IgD-negative memory B cell (primary cell): ENCODE measurements around the gene ZBTB7C. TPM values are rescaled to one million over a fixed set of nuclear protein-coding genes. Genes with fewer than 3 reads are reported as not detected.

Experiments
- H3K27ac Mint-ChIP-seq, 3 donors: one replicate each; pipeline ENCODE4 v1.8.0; 2020 to 2022; ENCODE audit warnings: mild to moderate bottlenecking in 3 of 3, mixed read lengths in 3 of 3, moderate library complexity in 1 of 3
- H3K27me3 Mint-ChIP-seq: one replicate; pipeline ENCODE4 v1.8.0; 2021; ENCODE audit warnings: mixed read lengths
- H3K36me3 Mint-ChIP-seq: one replicate; pipeline ENCODE4 v1.8.0; 2020; ENCODE audit warnings: mild to moderate bottlenecking, mixed read lengths
- H3K4me1 Mint-ChIP-seq, 3 donors: one replicate each; pipeline ENCODE4 v1.8.0; 2020 to 2022; ENCODE audit warnings: mixed read lengths in 3 of 3, mild to moderate bottlenecking in 1 of 3
- H3K4me3 Mint-ChIP-seq, 4 donors: one replicate each; pipeline ENCODE4 v1.8.0; 2020 to 2022; ENCODE audit warnings: mild to moderate bottlenecking in 4 of 4, mixed read lengths in 4 of 4, moderate library complexity in 3 of 4
- H3K9me3 Mint-ChIP-seq, 3 donors: one replicate each; pipeline ENCODE4 v1.8.0; 2020 to 2021; ENCODE audit warnings: mixed read lengths in 3 of 3, mild to moderate bottlenecking in 1 of 3
- polyA plus RNA-seq: library from polyadenylated mRNA; unstranded; fragments of 300-500 nt; fragmentation: Illumina TruSeq; gene quantifications from one replicate; pipeline ENCODE4 v1.2.3, GENCODE V29; 2021

ZBTB7C gene
- polyA plus RNA-seq, 1 donor from 2014 or later: not detected

DNA sequence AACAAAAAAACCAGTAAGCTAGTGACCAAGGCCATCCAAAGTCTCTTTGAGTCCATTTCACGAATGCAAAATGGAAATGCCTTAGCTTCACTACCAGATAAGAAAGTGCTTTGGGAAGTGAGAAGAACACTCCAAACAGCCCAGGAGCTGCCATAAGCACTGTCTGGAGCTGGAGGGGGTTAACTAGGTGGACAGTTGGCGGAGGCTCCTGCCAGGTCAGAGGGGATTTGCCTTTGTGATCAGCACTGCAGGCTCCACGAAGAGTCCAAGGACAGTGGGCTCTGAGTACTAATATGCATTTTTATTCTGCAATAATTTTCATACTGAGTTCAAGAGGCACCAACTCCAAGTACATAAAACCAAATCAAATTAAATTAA lies 245.5 kb downstream of the ZBTB7C start:
- H3K27me3 Mint-ChIP-seq: peaks cover 13% of the 10 kb centered on the region
- no peak overlapping the region for H3K27ac Mint-ChIP-seq
- H3K36me3 Mint-ChIP-seq: no peaks in the 10 kb centered on the region
- H3K9me3 Mint-ChIP-seq: no peaks in the 10 kb centered on the region
- peaks cover 0 to 6% (median 1%) of the 10 kb centered on the region in 3 donors for H3K4me1 Mint-ChIP-seq
- H3K4me3 Mint-ChIP-seq: no peak overlapping the region

GRCh38 chr18:48162956-48163737 lies 246.0 kb downstream of the ZBTB7C start:
- no peaks in the 10 kb centered on the region for H3K9me3 Mint-ChIP-seq
- H3K27ac Mint-ChIP-seq: peak overlapping the region in 1 of 3 donors; percentile 80
- peak overlapping the region in 1 of 4 donors; percentile 9 for H3K4me3 Mint-ChIP-seq

GRCh38 chr18:48161911-48162698 lies 247.1 kb downstream of the ZBTB7C start:
- Mint-ChIP-seq H3K4me1 (peaks cover 0 to 4% (median 1%) of the 10 kb centered on the region in 3 donors), H3K36me3 (no peaks in the 10 kb centered on the region), H3K27me3 (peaks cover 10% of the 10 kb centered on the region), H3K9me3 (no peaks in the 10 kb centered on the region), H3K27ac (peak overlapping the region in 1 of 3 donors; percentile 80), H3K4me3 (peak overlapping the region; percentile 72 to 89 (median 81))

More at GRCh38 chr18:48162956-48163737, 246.0 kb downstream of the ZBTB7C start:
- Mint-ChIP-seq H3K36me3 (no peaks in the 10 kb centered on the region), H3K4me1 (peaks cover 0 to 6% (median 1%) of the 10 kb centered on the region in 3 donors), H3K27me3 (peaks cover 13% of the 10 kb centered on the region)

- Mint-ChIP-seq H3K27ac (no peak overlapping the region), H3K36me3 (no peaks in the 10 kb centered on the region), H3K27me3 (peaks cover 9% of the 10 kb centered on the region), H3K4me1 (peaks cover 0 to 3% (median 1%) of the 10 kb centered on the region in 3 donors), H3K4me3 (peak overlapping the region in 3 of 4 donors; percentile 15 to 82 (median 72)), H3K9me3 (no peaks in the 10 kb centered on the region)
These were observed 247.8 kb downstream of the ZBTB7C start for GRCh38 chr18:48161191-48161910.

- Mint-ChIP-seq H3K4me1 (peaks cover 0 to 3% (median 1%) of the 10 kb centered on the region in 3 donors), H3K4me3 (peak overlapping the region in 1 of 4 donors; percentile 82), H3K36me3 (peaks cover 2% of the 10 kb centered on the region), H3K9me3 (no peaks in the 10 kb centered on the region), H3K27ac (no peak overlapping the region), H3K27me3 (peaks cover 9% of the 10 kb centered on the region)
These were observed 248.6 kb downstream of the ZBTB7C start for GRCh38 chr18:48160622-48161021.

GRCh38 chr18:48159816-48160215 lies 249.4 kb downstream of the ZBTB7C start:
- H3K9me3 Mint-ChIP-seq: no peaks in the 10 kb centered on the region
- peaks cover 9% of the 10 kb centered on the region for H3K27me3 Mint-ChIP-seq
- no peak overlapping the region for H3K4me3 Mint-ChIP-seq
- H3K4me1 Mint-ChIP-seq: peaks cover 0 to 3% (median 1%) of the 10 kb centered on the region in 3 donors
- peaks cover 2% of the 10 kb centered on the region for H3K36me3 Mint-ChIP-seq
- no peak overlapping the region for H3K27ac Mint-ChIP-seq

DNA sequence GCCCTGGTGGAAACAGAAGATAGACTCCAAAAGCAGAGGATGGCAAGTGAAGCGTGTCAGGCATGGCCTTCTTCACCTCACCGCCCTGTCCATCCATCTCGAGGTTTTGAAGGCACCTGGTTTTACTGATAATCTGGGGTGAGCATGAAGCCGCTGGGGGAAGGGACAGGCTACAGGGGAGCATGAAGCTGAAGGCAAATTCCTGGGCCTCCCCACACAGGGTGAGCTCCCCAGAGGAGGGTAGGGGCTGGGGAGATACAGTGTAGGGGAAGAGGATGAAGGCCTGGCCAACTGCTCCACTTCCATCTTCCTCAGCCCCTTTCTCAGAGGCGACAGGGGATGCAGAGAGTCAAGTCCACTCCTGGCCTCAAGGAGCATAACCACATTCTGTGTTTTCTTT lies 250.5 kb downstream of the ZBTB7C start:
- peaks cover 15% of the 10 kb centered on the region for H3K27me3 Mint-ChIP-seq

GRCh38 chr18:48157956-48158355 lies 251.2 kb downstream of the ZBTB7C start:
- H3K27ac Mint-ChIP-seq: no peak overlapping the region
- peaks cover 0 to 3% (median 1%) of the 10 kb centered on the region in 3 donors for H3K4me1 Mint-ChIP-seq
- no peaks in the 10 kb centered on the region for H3K9me3 Mint-ChIP-seq
- H3K27me3 Mint-ChIP-seq: peaks cover 15% of the 10 kb centered on the region
- peak overlapping the region in 1 of 4 donors; percentile 37 for H3K4me3 Mint-ChIP-seq
- H3K36me3 Mint-ChIP-seq: peaks cover 2% of the 10 kb centered on the region

More for the DNA sequence above, 250.5 kb downstream of the ZBTB7C start:
- Mint-ChIP-seq H3K4me1 (peaks cover 0 to 3% (median 1%) of the 10 kb centered on the region in 3 donors), H3K36me3 (peaks cover 2% of the 10 kb centered on the region), H3K4me3 (no peak overlapping the region), H3K9me3 (no peaks in the 10 kb centered on the region), H3K27ac (no peak overlapping the region)

DNA sequence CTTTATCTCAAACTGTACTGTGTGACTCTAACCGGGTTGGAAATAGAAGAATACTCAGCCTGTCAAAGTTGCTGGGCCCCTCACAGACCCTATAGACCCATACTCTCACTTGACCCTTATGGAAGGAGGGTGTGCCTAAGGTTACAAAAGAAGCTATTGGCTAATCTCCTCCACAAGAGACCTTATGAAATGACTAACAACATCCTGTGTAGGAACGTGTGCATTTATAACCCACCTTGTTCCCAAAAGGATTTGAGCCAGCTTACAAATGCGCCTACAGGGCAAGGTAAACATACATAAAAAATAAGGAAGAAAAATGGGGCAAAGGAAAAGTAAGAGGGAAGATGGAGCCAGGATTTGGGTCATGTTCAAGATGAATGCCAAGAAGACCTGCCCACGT lies 253.3 kb downstream of the ZBTB7C start:
- Mint-ChIP-seq H3K27ac (no peak overlapping the region), H3K4me3 (no peak overlapping the region), H3K4me1 (no peaks in the 10 kb centered on the region), H3K36me3 (peaks cover 2% of the 10 kb centered on the region), H3K9me3 (no peaks in the 10 kb centered on the region), H3K27me3 (peaks cover 15% of the 10 kb centered on the region)

- no peaks in the 10 kb centered on the region for H3K9me3 Mint-ChIP-seq
- peaks cover 2% of the 10 kb centered on the region for H3K36me3 Mint-ChIP-seq
- no peak overlapping the region for H3K27ac Mint-ChIP-seq
- H3K27me3 Mint-ChIP-seq: peaks cover 8% of the 10 kb centered on the region
- H3K4me1 Mint-ChIP-seq: no peaks in the 10 kb centered on the region
- no peak overlapping the region for H3K4me3 Mint-ChIP-seq
These were observed 254.4 kb downstream of the ZBTB7C start for GRCh38 chr18:48154828-48155227.

DNA sequence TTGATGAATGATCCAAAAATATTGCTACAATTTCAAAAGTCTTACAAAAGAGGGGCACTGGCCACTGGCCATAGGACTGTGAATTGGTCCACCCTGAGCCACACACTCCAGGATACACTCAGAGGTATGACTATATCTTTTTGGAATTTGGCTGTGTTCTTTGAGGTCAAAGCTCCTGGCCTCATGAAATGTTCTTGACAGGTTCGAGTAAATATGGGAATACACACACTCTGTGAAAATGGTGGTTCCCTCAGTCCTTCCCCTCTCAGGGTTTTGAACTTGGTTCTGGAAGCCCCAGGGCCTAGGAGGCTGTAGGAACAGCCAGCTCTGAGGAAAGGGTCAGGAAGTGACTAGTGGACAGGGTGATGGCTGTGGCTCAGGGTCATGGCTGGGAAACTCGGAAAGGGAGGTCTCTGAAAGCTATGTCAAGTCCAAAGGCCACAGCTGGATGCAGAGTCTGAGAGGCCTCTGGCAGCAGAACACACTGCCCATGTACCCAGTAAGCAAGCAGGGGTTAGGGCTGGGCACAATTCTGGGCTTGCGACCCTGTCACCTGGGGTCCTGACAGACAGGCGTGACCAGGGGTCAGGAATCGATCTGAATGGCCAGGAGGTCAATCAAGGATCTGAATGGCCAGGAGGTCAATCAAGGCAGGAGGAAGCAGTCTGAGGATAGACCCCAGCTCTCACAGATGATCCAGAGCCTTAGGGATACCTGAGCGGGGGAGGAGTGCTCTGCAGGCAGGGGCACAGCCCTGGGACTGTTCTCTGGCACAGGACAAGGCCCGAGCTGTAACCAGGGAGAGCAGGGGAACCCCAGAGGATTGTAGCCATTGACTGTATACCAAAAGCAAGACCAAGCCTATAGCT lies 255.3 kb downstream of the ZBTB7C start:
- Mint-ChIP-seq H3K36me3 (peaks cover 2% of the 10 kb centered on the region), H3K4me1 (no peaks in the 10 kb centered on the region), H3K27me3 (peaks cover 8% of the 10 kb centered on the region), H3K9me3 (no peaks in the 10 kb centered on the region), H3K4me3 (no peak overlapping the region), H3K27ac (no peak overlapping the region)

DNA sequence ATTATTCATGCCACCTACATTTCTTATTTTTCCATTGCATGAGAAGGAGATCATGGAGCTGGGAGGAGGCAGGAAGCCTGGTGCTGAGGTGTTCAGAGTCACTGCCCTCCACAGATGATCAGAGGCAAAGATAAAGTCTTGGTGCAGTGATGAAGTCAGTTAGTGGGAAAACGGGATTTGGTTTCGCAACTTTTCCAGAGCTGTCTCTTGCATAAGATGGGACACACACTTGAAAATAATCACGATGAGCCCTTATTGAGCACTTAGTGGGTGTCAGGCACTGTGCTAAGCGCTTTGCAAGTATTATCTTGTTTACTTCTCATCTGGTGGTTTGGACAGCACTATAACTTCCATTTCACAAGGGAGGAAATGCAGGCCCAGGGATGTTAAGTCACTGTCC lies 256.6 kb downstream of the ZBTB7C start:
- Mint-ChIP-seq H3K36me3 (peaks cover 2% of the 10 kb centered on the region), H3K27ac (no peak overlapping the region), H3K9me3 (no peaks in the 10 kb centered on the region), H3K4me3 (no peak overlapping the region), H3K27me3 (peaks cover 8% of the 10 kb centered on the region), H3K4me1 (no peaks in the 10 kb centered on the region)

- Mint-ChIP-seq H3K27me3 (peaks cover 9% of the 10 kb centered on the region), H3K4me3 (no peak overlapping the region), H3K36me3 (peaks cover 2% of the 10 kb centered on the region), H3K4me1 (no peaks in the 10 kb centered on the region), H3K27ac (no peak overlapping the region), H3K9me3 (no peaks in the 10 kb centered on the region)
These were observed 257.6 kb downstream of the ZBTB7C start for GRCh38 chr18:48151421-48152065.
